Measurements from ENCODE around the gene GALNS.
"Not testable (repeated sequence)": the region's sequence is repeated elsewhere in the genome, so short reads cannot be mapped to it uniquely, and the experiment has no call there.

The GALNS gene

DNA sequence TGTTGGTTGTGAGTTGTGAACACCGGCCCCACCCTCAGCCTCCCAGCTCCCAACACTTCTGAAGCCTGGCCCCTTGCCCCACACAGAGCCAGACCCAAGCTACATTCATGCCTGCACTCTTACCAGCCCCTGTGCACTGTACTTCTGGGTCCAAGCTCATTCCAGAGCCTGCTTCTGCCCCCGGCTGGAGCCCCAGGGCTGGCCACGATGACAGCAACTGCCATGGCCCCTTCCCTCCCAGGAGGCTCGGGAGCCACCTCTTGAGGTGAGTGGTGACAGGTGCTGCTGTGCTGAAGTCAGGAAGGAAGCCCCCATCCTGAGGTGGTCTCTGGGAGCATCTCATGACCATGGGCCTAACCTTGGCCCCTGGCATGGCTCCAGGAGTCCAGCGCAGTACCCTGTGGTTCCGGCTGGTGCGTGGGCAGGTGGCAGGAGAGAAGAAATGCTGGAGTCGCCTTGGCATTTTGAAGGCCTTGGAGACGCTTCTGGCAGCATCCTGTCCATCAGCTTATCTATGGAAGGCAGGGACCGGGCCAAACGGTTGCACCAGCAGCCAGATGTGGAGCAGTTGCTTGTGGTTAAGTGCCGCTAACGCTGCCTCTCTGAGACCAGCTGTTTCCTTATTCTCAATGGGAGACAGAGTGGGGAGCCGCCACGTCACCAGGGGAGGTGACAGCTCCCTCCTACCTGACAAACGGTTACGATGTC is 57.0 kb downstream of the GALNS start:
- DNase-seq: peak; percentile 43

DNA sequence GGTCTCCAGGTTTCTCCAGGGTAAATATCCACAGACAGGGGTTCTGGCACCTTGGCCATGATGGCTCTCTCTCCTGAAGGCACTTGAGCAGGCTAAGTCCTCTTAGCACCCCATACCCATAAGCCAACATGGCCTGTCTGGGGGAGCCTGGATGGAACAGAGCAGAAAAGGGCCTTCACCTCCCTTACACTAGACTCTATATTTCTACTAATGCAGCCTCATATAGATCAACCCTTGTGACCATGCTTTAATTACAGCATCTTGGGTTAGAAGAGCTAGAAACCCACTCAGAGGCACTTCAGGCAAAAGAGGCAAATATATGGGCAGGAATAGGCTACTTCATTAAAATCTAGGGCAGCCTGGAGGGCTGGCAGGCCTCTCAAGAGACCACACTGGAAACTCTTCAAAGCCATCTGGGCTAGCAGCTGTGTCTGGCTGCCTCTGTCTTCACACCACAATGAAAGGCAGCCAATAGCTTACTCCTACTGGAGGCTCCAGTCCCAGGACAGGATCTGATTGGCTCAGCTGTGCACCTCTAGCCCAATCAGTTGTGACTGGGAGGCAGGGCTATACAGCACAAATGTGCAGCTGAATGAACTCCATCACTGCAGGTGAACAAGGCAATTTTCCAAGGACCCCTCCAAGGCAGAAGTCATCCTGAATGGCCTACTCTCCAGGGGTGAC is 57.8 kb downstream of the GALNS start:
- no peak for DNase-seq

DNA sequence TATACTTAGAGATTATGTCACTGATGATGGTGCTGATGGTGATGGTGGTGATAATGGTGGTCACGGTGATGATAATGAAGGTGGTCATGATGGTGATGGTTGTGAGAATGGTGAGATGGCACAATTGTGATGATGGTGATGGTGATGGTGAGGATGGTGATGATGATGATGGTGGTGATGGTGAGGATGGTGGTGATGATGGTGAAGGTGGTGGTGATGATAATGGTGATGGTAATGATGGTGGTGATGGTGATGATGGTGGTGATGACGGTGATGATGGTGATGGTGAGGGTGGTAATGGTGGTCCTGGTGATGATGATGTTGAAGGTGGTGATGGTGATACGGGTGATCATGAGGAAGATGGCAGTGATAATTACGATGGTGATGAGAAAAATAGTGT is 58.7 kb downstream of the GALNS start:
- no peak for DNase-seq

DNA sequence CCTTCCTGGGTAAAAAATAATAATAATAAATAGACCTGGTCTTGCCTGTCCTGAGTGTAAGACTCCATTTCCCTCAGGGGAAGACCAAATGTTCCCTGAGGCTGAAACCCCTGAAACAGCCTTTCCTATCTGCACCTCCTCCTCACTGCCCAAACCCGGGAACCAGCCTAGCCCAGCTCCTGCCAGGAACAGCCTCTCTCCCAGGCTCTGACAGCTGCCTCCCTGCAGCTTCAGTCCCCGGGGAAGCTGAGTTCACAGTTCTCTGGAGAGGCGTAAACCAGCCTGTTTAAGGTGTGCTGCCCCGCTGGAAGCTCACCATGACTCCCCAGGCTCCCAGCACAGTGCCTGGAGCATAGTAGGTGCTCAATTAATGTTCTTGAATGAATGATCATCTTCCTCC is 60.5 kb downstream of the GALNS start:
- no peak for DNase-seq

DNA sequence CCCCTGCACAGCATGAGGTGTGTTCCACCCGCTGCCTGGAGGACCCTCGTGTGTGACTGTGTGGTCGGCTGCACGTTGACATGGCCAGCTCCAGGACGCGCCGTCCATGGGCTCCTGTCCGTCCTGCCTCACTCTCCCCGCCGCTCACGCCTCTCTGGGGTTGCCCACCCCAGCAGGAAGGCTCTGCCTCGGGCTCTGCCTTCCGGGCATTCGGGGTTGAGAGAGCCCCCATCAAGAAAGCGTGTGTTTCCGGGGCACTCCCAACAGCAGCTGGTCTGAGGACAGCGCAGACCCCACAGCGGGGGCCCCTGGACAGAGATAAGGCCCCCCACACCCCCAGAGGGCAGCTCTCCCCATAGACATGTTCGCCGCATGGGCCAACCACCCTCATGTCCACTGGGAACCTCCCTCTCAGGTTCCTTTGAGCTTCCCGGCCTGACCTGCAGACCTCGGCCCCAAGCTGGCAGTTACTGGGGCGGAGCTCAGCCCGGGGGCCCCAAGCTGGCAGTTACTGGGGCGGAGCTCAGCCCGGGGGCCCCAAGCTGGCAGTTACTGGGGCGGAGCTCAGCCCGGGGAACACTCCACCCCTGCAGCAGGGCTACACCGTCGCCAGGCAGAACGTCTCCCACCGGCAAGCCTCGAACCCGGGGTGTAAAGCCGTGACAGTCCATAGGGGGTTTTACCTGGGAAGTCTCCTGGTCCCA is 63.3 kb downstream of the GALNS start:
- DNase-seq: no peak

DNA sequence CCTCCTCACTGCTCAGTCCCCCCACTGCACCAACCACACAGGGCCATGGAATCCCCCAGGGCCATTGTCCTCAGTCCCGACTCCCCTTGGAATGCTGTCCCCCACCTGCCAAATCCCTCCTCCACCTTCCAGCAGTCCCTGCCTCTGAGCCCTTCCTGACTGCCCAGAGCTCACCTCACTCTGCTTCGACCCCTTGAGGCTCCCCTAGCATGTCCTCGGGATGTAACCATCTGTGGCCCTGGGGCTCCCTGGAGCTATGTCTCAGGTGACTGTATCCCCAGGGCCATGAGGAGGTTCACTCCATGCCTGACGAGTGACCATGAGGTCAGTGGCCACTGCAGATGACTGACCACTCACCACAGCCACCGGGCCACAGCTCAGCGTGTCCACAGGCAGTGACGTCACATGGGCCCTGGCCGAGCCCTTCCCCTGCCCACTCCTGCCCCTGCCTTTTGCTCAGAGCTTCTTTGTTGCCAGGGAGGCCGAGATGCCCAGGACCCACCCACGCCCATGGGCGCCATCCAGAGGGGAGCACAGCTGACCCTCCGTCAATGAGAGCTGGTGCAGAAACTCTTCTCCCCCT is 64.0 kb downstream of the GALNS start:
- DNase-seq: no peak

DNA sequence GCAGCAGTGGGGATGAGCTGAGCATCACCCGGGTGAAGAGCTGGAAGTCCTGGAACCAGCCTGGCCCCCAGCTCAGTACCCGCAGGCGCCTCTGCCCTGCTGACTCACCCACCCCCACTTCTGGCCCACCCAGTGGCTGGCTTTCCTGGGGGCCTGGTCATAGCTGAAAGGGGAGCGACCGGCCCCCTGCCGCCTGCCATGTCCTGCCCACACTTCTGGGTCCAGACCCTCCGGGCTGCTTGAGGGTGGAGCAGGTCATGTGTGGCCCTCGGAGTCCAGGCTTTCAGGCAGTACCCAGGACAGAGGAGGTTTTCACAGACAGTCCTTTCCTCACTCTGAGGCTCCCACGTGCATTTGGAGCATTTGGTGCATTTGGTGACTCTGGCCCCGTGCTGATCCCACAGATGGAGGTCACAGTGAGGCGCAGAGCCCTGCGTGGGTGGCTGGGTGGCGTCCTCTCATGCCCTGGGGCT is 64.6 kb downstream of the GALNS start:
- no peak for DNase-seq

DNA sequence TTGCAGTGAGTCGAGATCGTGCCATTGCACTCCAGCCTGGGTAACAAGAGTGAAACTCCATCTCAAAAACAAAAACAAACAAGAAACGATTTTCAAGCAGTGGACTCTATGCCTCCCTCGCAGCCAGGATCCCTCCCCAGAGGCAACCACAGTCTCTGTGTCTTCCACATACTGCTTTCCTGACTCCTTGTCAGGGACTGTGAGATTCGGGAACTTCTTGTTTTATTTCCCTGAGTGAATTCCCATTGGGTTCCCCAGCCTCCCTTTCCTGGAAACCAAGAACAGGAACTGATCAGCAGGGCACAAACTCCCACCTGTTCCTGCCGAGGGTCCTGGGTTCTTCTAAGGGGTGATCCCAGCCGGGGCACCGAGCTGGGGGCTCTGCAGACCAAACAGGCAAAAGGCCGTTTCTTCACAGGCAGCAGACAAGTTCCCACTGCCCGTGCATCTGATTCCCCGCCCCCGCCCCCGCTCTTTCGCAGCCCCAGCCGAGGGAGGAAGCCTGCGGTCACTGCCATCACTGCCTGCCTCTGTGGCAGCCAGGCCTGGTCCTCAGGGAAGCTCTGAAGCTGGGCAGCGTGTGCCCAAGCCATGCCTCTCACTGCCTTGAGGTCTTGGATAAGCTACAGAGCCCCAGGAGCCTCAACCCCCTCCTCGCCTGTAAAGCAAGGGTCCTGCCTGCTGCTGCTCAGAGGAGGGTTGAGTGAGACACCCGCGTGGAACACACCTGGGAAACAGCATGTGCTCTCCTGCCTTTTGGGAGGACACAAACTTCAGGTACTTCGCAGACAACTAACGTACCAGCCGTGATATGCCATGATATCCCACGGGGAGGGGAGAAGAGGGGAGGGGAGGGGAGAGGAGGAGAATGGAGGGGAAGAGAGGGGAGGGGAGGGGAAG is 66.2 kb downstream of the GALNS start:
- DNase-seq: peak; percentile 65

DNA sequence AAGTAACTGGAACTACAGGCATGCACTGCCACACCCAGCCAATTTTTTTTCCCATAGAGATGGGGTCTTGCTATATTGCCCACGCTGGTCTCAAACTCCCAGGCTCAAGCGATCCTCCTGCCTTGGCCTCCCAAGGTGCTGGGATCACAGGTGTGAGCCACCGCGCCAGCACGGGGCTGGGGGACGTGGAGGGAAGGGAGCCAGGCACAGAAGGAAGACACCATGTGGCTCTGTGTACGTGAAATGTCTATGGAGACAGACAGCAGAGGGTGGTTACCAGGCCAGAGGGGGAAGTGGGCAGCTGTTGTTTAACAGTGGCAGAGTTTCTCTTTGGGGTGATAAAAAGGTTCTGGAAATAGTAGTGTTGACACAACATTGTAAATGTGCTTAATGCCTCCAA is 67.2 kb downstream of the GALNS start:
- peak; percentile 39 for DNase-seq

DNA sequence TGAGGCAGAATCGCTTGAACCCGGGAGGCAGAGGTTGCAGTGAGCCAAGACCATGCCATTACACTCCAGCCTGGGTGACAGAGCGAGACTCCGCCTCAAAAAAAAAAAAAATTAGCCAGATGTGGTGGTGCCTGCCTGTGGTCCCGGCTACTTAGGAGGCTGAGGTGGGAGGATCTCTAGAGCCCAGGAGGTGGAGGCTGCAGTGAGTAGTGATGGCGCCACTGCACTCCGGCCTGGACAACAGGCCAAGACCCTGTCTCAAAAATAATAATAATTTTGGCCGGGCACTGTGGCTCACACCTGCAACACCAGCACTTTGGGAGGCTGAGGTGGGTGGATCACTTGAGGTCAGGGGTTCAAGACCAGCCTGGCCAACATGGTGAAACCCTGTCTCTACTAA is 68.0 kb downstream of the GALNS start:
- not testable (repeated sequence) for DNase-seq

DNA sequence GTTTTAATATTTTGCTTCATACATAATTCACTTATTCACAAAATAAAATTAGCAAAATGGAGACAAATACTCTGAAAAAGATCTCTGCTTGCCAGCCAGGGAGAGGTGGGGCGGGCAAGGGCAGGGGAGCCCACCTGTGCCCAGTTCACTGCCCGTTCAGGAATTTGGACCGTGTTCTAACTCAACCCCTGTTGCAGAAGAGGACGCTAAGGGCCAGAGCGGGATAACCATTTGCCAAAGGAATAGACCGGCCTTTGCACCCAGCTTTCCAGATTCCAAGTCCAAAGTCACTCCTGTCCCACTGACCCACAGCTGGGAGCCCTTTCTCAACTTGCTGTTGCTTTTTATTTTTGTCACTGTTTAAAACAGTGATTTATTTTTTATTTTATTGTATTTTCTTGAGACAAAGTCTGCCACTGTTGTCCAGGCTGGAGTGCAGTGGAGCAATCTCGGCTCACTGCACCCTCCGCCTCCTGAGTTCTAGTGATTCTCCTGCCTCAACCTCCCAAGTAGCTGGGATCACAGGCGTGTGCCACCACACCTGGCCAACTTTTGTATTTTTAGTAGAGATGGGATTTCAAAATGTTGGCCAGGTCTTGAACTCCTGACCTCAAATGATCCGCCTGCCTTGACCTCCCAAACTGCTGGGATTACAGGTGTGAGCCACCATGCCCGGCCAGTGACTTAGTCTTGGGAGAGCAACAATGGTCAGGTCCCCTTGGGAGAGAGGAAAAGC is 69.0 kb downstream of the GALNS start:
- no peak for DNase-seq

DNA sequence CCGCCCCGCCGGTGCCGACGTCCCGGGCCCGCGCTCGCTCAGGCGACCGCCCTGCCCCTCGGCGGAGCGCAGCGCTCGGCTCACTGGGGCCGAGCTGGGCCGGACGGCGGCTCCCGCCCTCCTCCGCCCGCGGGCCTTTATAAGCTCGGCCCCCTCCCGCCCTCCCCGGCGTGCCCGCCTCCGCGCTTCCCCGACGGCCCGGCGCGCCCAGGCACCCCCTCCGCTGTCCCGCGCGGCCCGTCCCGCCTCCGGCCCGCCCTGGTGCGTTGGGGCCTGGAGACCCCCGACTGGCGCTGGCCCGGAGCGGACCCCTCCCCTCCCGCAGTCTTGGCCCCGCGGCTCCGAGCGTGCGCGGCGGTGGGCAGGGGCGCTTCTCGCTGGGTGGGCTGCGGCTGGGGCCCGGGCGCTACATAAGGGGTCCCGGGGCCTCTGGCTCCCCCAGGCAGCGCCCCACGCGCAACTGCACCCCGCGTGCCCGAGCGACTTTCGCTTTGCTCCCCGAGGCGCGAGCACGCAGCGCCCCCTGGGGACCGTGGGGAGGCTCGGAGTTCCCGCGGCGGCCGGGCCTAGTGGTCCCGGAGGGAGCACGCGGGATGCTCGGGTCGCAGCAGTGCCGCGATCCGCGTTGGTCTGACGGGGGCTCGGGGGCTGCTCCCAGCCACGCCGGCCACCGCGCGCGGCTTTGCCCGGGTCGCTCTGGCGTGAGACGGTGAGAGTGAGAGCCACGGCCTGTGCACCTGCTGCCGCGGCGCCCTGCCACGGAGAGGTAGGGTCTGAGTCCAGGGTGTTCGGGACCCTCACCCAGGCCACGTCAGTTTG is 71.4 kb downstream of the GALNS start, which contains the start of gene PIEZO1:
Gene PIEZO1, minus strand, starts transcription at position 115 of the 819 bp plus-strand sequence. CDS start 256 bp downstream, outside the sequence.
- DNase-seq: peak; percentile 81

DNA sequence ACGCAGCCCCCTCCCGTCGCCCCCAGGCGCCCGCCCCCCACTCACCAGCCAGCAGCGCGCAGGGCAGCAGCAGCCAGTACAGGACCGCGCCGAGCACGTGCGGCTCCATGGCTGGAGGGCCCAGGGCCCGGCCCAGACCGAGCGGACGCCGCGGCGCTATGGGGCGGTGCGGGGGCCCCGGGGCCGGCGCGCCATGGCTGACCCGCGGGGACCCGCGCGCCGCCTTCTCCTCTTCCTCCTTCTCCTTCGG is 72.0 kb downstream of the GALNS start:
- no peak for DNase-seq

DNA sequence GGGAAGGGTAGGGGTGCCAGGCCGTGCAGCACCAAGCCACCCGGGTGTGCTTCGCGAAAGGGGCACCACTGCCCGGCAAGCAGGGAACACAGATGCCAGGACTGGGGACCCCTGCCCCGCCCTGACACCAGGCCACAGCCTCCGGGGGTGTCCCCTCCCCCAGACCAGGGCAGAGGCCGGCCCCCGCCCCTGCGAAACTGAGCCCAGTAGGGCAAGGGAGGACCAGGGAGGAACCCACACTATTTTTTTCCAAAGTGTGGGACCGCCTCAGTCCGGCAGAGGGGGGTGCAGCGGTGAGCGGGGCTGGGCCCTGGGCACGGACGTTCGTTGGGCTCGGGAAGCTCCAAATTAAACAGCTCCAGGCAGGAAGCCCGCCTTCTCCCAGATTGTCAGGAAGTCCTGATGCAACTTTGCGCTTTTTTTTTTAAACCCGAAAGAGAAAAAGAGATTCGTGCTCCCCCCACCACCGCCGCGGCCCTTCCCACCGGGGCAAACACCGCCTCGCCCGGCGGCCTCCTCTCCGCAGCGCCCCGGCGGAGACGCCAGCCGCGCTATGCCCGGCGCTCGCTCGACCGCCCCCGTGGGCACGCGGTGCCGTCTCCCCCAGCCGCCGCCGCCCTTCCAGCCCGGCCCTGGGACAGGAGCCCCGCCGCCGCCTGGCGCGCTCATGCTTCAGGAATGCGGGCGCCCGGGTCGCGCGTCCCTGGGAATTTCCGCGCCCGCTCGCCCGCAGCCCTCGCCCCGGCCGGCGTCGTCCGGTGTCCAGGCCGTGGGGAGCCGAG is 72.5 kb downstream of the GALNS start:
- peak; percentile 41 for DNase-seq

DNA sequence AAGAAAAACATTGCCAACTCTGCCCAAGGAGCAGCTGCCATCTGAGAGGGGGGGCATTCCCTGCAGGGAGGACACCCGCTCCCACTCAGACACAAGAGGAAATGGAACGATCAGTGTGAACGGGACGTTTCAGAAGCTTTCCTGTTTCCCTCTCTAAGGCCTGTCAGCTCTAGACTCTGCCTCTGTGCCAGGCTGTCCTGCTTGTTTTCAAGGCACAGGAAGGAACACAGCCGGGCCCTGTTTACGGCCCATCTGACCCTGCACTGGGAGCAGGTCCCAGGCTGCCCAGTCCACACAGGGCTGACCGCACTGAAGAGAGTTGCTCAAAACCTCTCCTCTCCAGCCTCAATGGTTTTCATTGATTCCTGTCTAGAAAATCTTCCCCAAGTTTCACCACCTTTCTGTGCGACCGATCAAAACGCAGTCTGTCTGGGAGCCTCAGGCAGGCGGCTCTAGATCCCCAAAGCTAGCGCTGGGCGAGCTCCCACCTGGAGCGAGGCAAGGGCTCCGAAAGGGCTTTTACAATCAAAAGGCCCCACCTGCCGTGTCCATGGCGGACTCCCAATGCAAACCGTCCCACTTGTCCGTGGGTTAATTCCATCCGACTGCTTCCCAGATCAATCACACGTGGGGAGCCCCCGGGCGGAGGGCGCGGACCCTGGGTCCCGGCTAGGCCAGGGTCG is 73.2 kb downstream of the GALNS start:
- no peak for DNase-seq

DNA sequence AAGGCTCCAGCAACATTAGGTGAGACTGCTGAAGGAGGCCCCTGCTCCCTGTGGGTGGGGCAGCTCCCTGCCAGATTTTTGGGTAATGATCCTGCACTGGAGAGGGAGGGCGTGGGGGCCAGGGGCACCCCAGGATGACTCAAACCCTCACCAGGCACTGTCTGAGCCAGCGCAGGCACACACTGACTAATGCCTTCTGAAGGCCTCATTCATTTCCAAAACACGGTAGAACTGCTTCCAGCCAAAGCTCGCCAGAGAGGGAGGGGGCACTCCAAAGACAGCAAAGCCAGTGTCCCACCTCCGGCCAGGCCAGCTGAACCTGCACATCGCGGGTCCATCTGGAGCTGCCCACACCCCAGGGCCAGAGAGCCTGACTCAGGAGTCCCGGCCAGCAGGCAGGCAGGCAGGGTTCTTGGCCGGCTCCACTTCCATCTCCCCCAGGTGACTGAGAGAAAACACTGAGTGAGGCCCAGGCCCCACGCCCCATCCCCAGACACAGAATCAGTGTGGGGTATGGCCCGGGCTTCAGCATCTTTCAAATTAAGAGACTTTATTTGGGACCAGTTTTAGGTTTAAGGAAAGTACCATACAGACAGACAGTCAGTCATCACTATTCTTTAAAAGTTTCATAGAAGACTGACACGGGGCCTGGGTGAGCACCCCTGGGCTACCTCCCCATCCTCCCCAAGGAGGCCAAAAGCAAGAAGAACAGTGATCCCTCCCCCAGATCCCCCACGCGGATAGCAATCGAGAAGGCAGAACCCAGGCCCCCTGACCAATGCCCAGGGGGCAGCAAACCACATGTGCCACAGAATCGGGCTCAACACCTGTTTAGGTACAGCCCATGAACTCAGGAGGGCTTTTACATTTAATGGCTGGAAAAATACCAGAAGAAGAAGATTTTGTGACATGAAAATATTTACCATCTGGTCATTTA is 74.0 kb downstream of the GALNS start:
- peak; percentile 44 for DNase-seq

DNA sequence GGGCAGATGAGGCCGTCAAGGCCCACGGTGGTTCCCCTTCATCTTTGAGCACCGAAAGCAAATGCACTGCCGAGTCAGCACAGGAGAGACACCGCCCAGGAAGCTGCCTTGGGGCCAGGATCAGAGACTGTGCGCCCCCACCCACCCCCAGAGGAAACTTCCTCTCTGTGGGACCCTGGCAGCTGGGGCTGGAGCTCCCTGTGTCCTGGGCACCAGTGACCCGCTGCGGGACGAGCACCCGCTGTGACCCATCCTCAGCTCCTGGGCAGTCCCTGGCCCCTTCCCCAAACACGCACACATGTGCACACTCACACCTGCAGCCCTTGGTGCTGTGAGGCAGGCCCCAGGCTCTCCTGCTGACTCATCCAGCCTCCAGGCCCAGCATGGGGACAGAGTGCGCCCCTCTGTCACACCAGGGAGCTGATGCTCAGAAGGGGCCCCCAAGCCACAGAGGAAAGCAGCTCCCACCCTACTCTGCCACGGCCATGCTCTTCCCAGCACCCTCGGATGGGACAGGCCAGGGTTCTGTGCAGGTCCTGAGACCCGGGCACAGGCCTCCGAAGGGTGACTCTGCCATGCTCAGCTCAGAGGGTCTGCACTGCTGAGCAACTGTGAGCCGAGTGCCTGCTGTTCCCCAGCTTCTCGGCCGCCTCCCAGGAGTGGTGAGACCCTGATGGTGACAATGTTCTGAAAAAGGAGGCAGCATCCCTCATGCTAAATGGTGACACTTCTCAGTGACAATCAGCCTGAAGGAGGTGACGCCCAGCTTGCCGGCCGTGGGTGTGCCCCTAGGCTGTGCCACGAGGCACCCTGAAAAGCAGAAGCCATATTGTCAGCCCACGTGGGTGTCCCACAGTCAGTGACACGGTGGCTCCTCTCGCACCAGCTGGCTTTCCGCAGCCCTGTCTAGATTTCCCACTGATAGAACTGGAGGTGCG is 75.3 kb downstream of the GALNS start:
- peak; percentile 77 for DNase-seq
